GM12891 (cell line): ENCODE measurements around the gene SNAPIN.

ENCODE experiments used
- POLR2A ChIP-seq: IDR thresholded peaks from 2 replicates; pipeline ENCODE4 v1.6.1; 2011; ENCODE audit warnings: low read depth, low read length, control low read depth
- POLR2AphosphoS5 ChIP-seq: IDR thresholded peaks from 2 replicates; pipeline ENCODE4 v1.6.1; 2011; ENCODE audit warnings: low read depth, low read length, control low read depth
- SPI1 ChIP-seq: IDR thresholded peaks from 2 replicates; pipeline ENCODE4 v1.6.1; 2011; ENCODE audit warnings: low read depth, low read length, control low read depth
- TAF1 ChIP-seq: IDR thresholded peaks from 2 replicates; pipeline ENCODE4 v1.6.1; 2011; ENCODE audit warnings: low read depth, low read length, control low read depth

DNA sequence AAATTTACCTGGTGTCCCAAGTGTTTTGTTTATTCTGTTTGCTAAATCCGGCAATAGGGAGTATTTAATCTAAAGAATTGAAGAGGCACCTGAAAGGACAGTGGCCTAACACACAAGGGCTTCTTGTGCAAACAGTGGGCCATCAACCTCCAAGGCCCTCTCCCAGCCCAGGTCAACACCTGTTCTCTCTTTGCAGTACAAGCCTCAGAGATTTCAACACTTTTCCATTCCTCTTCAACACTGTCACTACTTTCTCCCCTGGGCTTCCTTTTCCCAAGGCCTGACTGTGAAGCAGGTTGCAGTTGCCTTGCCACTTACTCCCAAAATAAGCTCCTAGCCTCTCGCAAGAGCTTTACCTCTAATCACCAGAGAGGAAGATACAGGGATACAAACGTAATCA lies 3.2 kb upstream of the SNAPIN start:
- TF ChIP-seq POLR2A (no peak), POLR2AphosphoS5 (no peak), TAF1 (no peak), SPI1 (no peak)
